ENCODE results near the gene RBM47. TPM values are rescaled to one million over a fixed set of nuclear protein-coding genes. Genes with fewer than 3 reads are reported as not detected.

Gene RBM47
- total RNA-seq, 1 experiment from 2014 or later, result 70.3 TPM

DNA sequence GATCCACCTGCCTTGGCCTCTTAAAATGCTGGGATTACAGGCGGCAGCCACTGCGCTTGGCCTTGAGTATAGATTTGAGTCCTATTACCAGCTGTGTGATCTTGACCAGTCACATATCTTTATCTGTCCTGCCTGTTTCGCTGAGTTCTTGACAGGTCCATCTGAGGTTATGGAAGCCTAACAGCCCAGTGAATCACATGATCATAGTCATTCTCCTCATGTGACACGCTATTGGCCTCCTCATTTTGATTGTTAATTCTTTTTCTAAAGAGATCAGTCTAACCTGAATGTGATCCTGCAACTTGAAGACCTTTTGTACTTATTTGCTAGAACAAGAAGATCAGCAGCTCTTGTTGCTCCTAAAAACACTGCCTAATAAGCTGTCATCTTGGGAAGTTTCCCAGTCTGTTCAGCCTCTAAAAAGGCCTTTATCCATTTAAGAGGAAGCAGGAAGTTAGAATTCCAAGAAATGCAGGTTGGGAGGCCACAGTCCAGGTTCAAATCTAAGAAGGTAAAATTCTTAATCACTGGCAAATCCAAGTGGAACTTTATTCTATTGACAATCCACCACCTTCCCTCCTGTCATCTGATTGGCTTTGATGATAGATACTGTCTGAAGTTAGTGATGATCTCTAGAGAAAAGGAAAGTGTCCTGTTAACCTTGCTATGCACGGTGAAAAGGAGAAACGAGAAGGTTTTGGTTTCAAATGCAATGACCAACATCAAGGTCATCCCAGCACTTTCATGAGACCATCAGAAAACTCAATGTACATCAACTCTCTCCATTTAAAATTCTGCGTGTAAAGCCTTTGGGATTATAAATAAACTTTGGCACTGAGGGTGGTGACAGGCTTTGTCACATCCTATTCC lies 207.6 kb downstream of the RBM47 start:
- H3K27ac ChIP-seq (ENCODE audit: insufficient read length, low read depth, low read length), result no peak overlapping the region
- TF ChIP-seq CTCF (conservative IDR thresholded peaks at IDR 0.05), result no peak
- no peak overlapping the region for H3K14ac ChIP-seq (ENCODE audit: insufficient read depth, low read length)
- no peak overlapping the region for H4K5ac ChIP-seq (ENCODE audit: insufficient read length, low read depth, low read length)
- no peaks in the 10 kb centered on the region for H3K79me2 ChIP-seq (ENCODE audit: insufficient read depth, low read length)
- no peak overlapping the region for H2BK20ac ChIP-seq (ENCODE audit: low read depth, low read length, poor library complexity, severe bottlenecking)
- no peaks in the 10 kb centered on the region for H4K20me1 ChIP-seq (ENCODE audit: control insufficient read depth, insufficient read depth, insufficient read length)
- H3K23me2 ChIP-seq (ENCODE audit: insufficient read length, low read depth, low read length, poor library complexity, severe bottlenecking), result no peaks in the 10 kb centered on the region
- Mint-ChIP-seq H3K4me1 (peaks cover 0 to 8% of the 10 kb centered on the region in 2 experiments; a peak in 2 of 4 replicates), H3K36me3 (ENCODE audit: insufficient read depth in 1 of 3, low read depth in 3 of 3) (peaks cover 30 to 49% (median 34%) of the 10 kb centered on the region in 3 experiments; a peak in 6 of 7 replicates), H3K9me3 (peaks cover 6 to 14% of the 10 kb centered on the region in 2 experiments; a peak in 3 of 5 replicates), H3K27me3 (ENCODE audit: low read depth) (no peaks in the 10 kb centered on the region), H3K4me3 (no peak overlapping the region), H3K27ac (no peak overlapping the region)
- no peaks in the 10 kb centered on the region for H3K9me3 ChIP-seq (ENCODE audit: control insufficient read depth, low read depth, low read length)
- WGBS (ENCODE audit: extremely low coverage, insufficient read length, low lambda C conversion rate), result no CpG with 5 or more reads among the region's 7 CpGs
- no peak overlapping the region for H3T11ph ChIP-seq (ENCODE audit: low read length)
- H3K4me2 ChIP-seq (ENCODE audit: insufficient read depth, insufficient read length, low read length), result no peak overlapping the region
- H2BK120ac ChIP-seq (ENCODE audit: low read depth, low read length, poor library complexity, severe bottlenecking), result no peak overlapping the region
- no peak overlapping the region for H2BK5ac ChIP-seq (ENCODE audit: insufficient read length, low read length)
- H2BK15ac ChIP-seq (ENCODE audit: low read depth, low read length), result no peak overlapping the region
- H2AFZ ChIP-seq (ENCODE audit: low read length), result no peak overlapping the region
- H3K27me3 ChIP-seq (ENCODE audit: insufficient read depth, low read length), result no peaks in the 10 kb centered on the region
- no peak overlapping the region for H3K56ac ChIP-seq (ENCODE audit: insufficient read length, low read depth, low read length)
- no peak for DNase-seq
- H3K79me1 ChIP-seq (ENCODE audit: insufficient read depth, low read depth, low read length, poor library complexity, severe bottlenecking), result no peaks in the 10 kb centered on the region
- no peaks in the 10 kb centered on the region for H3K4me1 ChIP-seq (ENCODE audit: insufficient read depth, low read length)
- H2AK5ac ChIP-seq (ENCODE audit: insufficient read length, low read length), result no peak overlapping the region
- H3K23ac ChIP-seq (ENCODE audit: insufficient read length, low read depth, low read length), result no peak overlapping the region
- H3K18ac ChIP-seq (ENCODE audit: insufficient read length, low read depth, low read length), result no peak overlapping the region
- no peak overlapping the region for H4K91ac ChIP-seq (ENCODE audit: insufficient read length, low read depth, low read length)
- H2BK12ac ChIP-seq (ENCODE audit: insufficient read length, low read depth, low read length), result no peak overlapping the region
- no peak overlapping the region for H4K8ac ChIP-seq (replicated peaks; ENCODE audit: insufficient read length, low read depth, low read length)
- no peak overlapping the region for H3K9ac ChIP-seq (ENCODE audit: extremely low read depth, insufficient read length, low read length)
- no peak overlapping the region for H3K4ac ChIP-seq (ENCODE audit: low read depth, low read length)

Data from H9 (cell line).